IMR-90 (cell line): Measurements from ENCODE around the gene CKAP5. TPM values are rescaled to one million over a fixed set of nuclear protein-coding genes. Genes with fewer than 3 reads are reported as not detected.

Source experiments
- ATAC-seq: fragments of 200-7000 bp; cut with Tn5 transposase; 2 replicates; pipeline ENCODE4 v1.9.1; 2020; ENCODE audit warnings: low read depth, mild to moderate bottlenecking, moderate library complexity
- BruUV-seq: library from RNA; stranded (reverse); fragments of 400-500 nt; replicated peaks from 2 replicates; lab custom pipeline; 2021; lab: Mats Ljungman, UMichigan
- CTCF ChIA-PET: fragments of 300-600 bp; formaldehyde crosslinking; extraction: SDS; loops from one replicate; lab custom pipeline; 2021; ENCODE audit warnings: antibody characterized with exemption; lab: Yijun Ruan, JAX
- POLR2A ChIA-PET: fragments of 300-600 bp; sonication (Branson Sonifier 250); formaldehyde crosslinking; loops from one replicate; lab custom pipeline; 2022; ENCODE audit warnings: antibody characterized with exemption; ENCODE audit not compliant: unreplicated experiment; lab: Charles Lee
- DNase-seq: peaks from one replicate; pipeline ENCODE4 v3.0.0; 2013
- H2AFZ ChIP-seq: replicated peaks from 2 replicates; pipeline ENCODE3; 2013; ENCODE audit warnings: low read length, mild to moderate bottlenecking; ENCODE audit not compliant: poor library complexity
- H2AK5ac ChIP-seq: 2 replicates; pipeline ENCODE4 v1.6.1; 2013; ENCODE audit warnings: low read depth, low read length, inconsistent platforms
- H2AK9ac ChIP-seq: replicated peaks from 2 replicates; pipeline ENCODE3; 2013; ENCODE audit warnings: mild to moderate bottlenecking, low read depth, low read length, moderate library complexity; ENCODE audit not compliant: poor library complexity
- H2BK120ac ChIP-seq: 2 replicates; pipeline ENCODE4 v1.6.1; 2013; ENCODE audit warnings: low read depth, low read length, inconsistent platforms
- H2BK15ac ChIP-seq: 3 replicates; pipeline ENCODE4 v1.6.1; 2013; ENCODE audit warnings: low read depth, low read length, inconsistent platforms
- H2BK20ac ChIP-seq: 2 replicates; pipeline ENCODE4 v1.6.1; 2013; ENCODE audit warnings: low read depth, mild to moderate bottlenecking, inconsistent platforms, low read length, moderate library complexity
- H2BK5ac ChIP-seq: 2 replicates; pipeline ENCODE4 v1.6.1; 2013; ENCODE audit warnings: mild to moderate bottlenecking, low read depth, low read length, inconsistent platforms; ENCODE audit not compliant: poor library complexity, severe bottlenecking
- H3K14ac ChIP-seq: replicated peaks from 2 replicates; pipeline ENCODE4 v1.6.1; 2013; ENCODE audit warnings: low read depth, low read length, inconsistent platforms
- H3K18ac ChIP-seq: 2 replicates; pipeline ENCODE4 v1.6.1; 2013; ENCODE audit warnings: low read depth, low read length, control low read depth
- H3K23ac ChIP-seq: 2 replicates; pipeline ENCODE4 v1.6.1; 2013; ENCODE audit warnings: low read depth, low read length, inconsistent platforms
- H3K27ac ChIP-seq: 2 replicates; pipeline ENCODE4 v1.5.1; 2013; ENCODE audit warnings: mild to moderate bottlenecking, control low read depth, low read length; ENCODE audit not compliant: insufficient read depth
- H3K27me3 ChIP-seq: 2 replicates; pipeline ENCODE4 v1.6.1; 2013; ENCODE audit warnings: low read length; ENCODE audit not compliant: control insufficient read depth, insufficient read depth
- H3K36me3 ChIP-seq: 2 replicates; pipeline ENCODE4 v1.6.1; 2013; ENCODE audit warnings: low read length, mixed read lengths; ENCODE audit not compliant: control insufficient read depth, insufficient read depth
- H3K4ac ChIP-seq: 2 replicates; pipeline ENCODE4 v1.6.1; 2013; ENCODE audit warnings: low read depth, low read length, inconsistent platforms
- H3K4me1 ChIP-seq: 2 replicates; pipeline ENCODE4 v1.6.1; 2013; ENCODE audit warnings: low read length, mixed read lengths; ENCODE audit not compliant: control insufficient read depth, insufficient read depth
- H3K4me2 ChIP-seq: 2 replicates; pipeline ENCODE4 v1.6.1; 2013; ENCODE audit warnings: low read depth, mild to moderate bottlenecking, control low read depth, low read length, moderate library complexity
- H3K4me3 ChIP-seq: 2 replicates; pipeline ENCODE4 v1.5.1; 2013; ENCODE audit warnings: low read depth, mild to moderate bottlenecking, control low read depth, low read length, moderate library complexity; ENCODE audit not compliant: insufficient read depth
- H3K56ac ChIP-seq: 2 replicates; pipeline ENCODE4 v1.6.1; 2013; ENCODE audit warnings: low read length, inconsistent platforms; ENCODE audit not compliant: insufficient read depth; ENCODE audit errors: extremely low read depth
- H3K79me1 ChIP-seq, 2 experiments: 2 replicates each; pipeline ENCODE4 v1.6.1; 2013; ENCODE audit warnings: low read length in 2 of 2, inconsistent platforms in 1 of 2, low read depth in 1 of 2
- H3K9ac ChIP-seq: 2 replicates; pipeline ENCODE4 v1.6.1; 2013; ENCODE audit warnings: low read depth, low read length, control low read depth
- H3K9me1 ChIP-seq: 2 replicates; pipeline ENCODE4 v1.6.1; 2013; ENCODE audit warnings: low read length, inconsistent platforms; ENCODE audit not compliant: insufficient read depth
- H3K9me3 ChIP-seq: 2 replicates; pipeline ENCODE4 v1.6.1; 2013; ENCODE audit warnings: low read length; ENCODE audit not compliant: control insufficient read depth, insufficient read depth
- H4K20me1 ChIP-seq: 2 replicates; pipeline ENCODE4 v1.6.1; 2013; ENCODE audit warnings: low read length, inconsistent platforms; ENCODE audit not compliant: insufficient read depth
- H4K5ac ChIP-seq: 2 replicates; pipeline ENCODE4 v1.6.1; 2013; ENCODE audit warnings: mild to moderate bottlenecking, low read depth, low read length, control low read depth
- H4K8ac ChIP-seq, 2 experiments: 2 replicates each; pipeline ENCODE4 v1.6.1; 2013; ENCODE audit warnings: low read depth in 2 of 2, low read length in 2 of 2, control low read depth in 1 of 2, inconsistent platforms in 1 of 2
- H4K91ac ChIP-seq: 2 replicates; pipeline ENCODE4 v1.6.1; 2013; ENCODE audit warnings: low read depth, low read length, inconsistent platforms; ENCODE audit not compliant: insufficient read depth
- BHLHE40 ChIP-seq: fragments of 150-350 bp; IDR thresholded peaks from 2 replicates; pipeline ENCODE4 v1.6.1; 2016; ENCODE audit warnings: mild to moderate bottlenecking, low read depth, low read length
- CEBPB ChIP-seq: IDR thresholded peaks from 2 replicates; pipeline ENCODE4 v1.6.1; 2012; ENCODE audit warnings: low read depth, low read length, improper control_type of control experiment
- CTCF ChIP-seq: conservative IDR thresholded peaks from 2 replicates; pipeline ENCODE4 v1.5.1; 2012; ENCODE audit warnings: mild to moderate bottlenecking, low read depth, low read length, improper control_type of control experiment
- FOS ChIP-seq: fragments of 150-350 bp; IDR thresholded peaks from 2 replicates; pipeline ENCODE4 v1.6.1; 2016; ENCODE audit warnings: low read depth, low read length
- MAZ ChIP-seq: IDR thresholded peaks from 2 replicates; pipeline ENCODE4 v1.6.1; 2012; ENCODE audit warnings: low read depth, mild to moderate bottlenecking, low read length, improper control_type of control experiment, moderate library complexity, borderline replicate concordance
- NFE2L2 ChIP-seq: fragments of 150-350 bp; IDR thresholded peaks from 2 replicates; pipeline ENCODE4 v1.6.1; 2016; ENCODE audit warnings: low read depth, mild to moderate bottlenecking, low read length
- RCOR1 ChIP-seq: IDR thresholded peaks from 2 replicates; pipeline ENCODE4 v1.6.1; 2012; ENCODE audit warnings: mild to moderate bottlenecking, low read length, improper control_type of control experiment; ENCODE audit not compliant: insufficient replicate concordance
- RFX5 ChIP-seq: IDR thresholded peaks from 2 replicates; pipeline ENCODE4 v1.8.0; 2012; ENCODE audit warnings: low read depth, mild to moderate bottlenecking, low read length, moderate library complexity
- WGBS, 2 experiments: methylation state at CpG; one replicate each; pipeline versions ENCODE4 v1.1.5 to v1.1.7; 2013; ENCODE audit warnings: missing lambda C conversion rate in 2 of 2; ENCODE audit not compliant: insufficient read length in 1 of 2; ENCODE audit errors: extremely low coverage in 2 of 2; 5-methylcytosine and 5-hydroxymethylcytosine counted together
- dilution Hi-C: fragments of 300-500 bp; cut with HindIII; formaldehyde crosslinking; loops from one replicate; pipeline ENCODE4 v1.14.3; 2018; ENCODE audit warnings: low sequenced_read_pairs; ENCODE audit not compliant: unreplicated experiment
- in situ Hi-C: fragments of 300-500 bp; cut with MboI; formaldehyde crosslinking; loops from 3 replicates; pipeline ENCODE4 v1.14.3; 2019; ENCODE audit warnings: low sequenced_read_pairs, inconsistent platforms, mixed read lengths
- intact Hi-C: fragments of 100-400 bp; cut with micrococcal nuclease; formaldehyde crosslinking; loops from 2 replicates; pipeline ENCODE4 v1.10.0; 2022
- polyA plus RNA-seq, 3 experiments: library from polyadenylated mRNA; depleted of rRNA; stranded (reverse); fragments of >200 nt; gene quantifications; 2 replicates each; pipeline ENCODE4 v1.2.3, GENCODE V29; 2012; ENCODE audit warnings: low replicate concordance in 1 of 3
- total RNA-seq: library from RNA; depleted of rRNA; stranded (reverse); fragments of >200 nt; gene quantifications from 2 replicates; pipeline ENCODE4 v1.2.3, GENCODE V29; 2012

CKAP5 gene
- total and polyA plus RNA-seq, 2 of the 4 experiments (the other 2 are of a cell fraction), result 59.5 to 79.2 TPM

- H3K4me3 ChIP-seq, result no peak overlapping the region
- H3K4me1 ChIP-seq, result peaks cover 13% of the 10 kb centered on the region
- H3K9me1 ChIP-seq, result peaks cover 12% of the 10 kb centered on the region; the same call in 1 of the 2 replicates
- peaks cover 45% of the 10 kb centered on the region for H3K36me3 ChIP-seq
- no peak overlapping the region for H4K91ac ChIP-seq
- H3K27ac ChIP-seq, result no peak overlapping the region
- H3K23ac ChIP-seq, result no peak overlapping the region
- ChIA-PET CTCF (no interaction called here), POLR2A (interaction anchor here (0.9 kb wide), 1 partner anchor 841 kb away, joined by 5 read pairs; no protein-coding TSS in a partner anchor)
- H4K5ac ChIP-seq, result no peak overlapping the region
- H2AK9ac ChIP-seq, result peak overlapping the region; percentile 70
- TF ChIP-seq CEBPB (no peak), NFE2L2 (no peak), RFX5 (no peak), MAZ (no peak), CTCF (no peak), BHLHE40 (no peak), FOS (no peak), RCOR1 (no peak)
- no peak overlapping the region for H2BK20ac ChIP-seq
- no peaks in the 10 kb centered on the region for H3K27me3 ChIP-seq
- no peaks in the 10 kb centered on the region for H3K9me3 ChIP-seq
- no peak overlapping the region for H2BK5ac ChIP-seq
- in situ Hi-C loops (no loop called here), dilution Hi-C loops (no loop called here), intact Hi-C loops (no loop called here)
- H2AK5ac ChIP-seq, result no peak overlapping the region
- peaks cover 34 to 75% of the 10 kb centered on the region in 2 experiments for H3K79me1 ChIP-seq
- no peak overlapping the region for H3K4me2 ChIP-seq
- no peak overlapping the region for H3K14ac ChIP-seq
- DNase-seq, result no peak
- H3K56ac ChIP-seq, result no peak overlapping the region
- WGBS, 2 experiments, result 60% methylated on average over 1 of the region's 11 CpGs; no CpG with 5 or more reads in 1 of the 2 experiments
- BruUV-seq, result no TSS peak
- 0 out of 2 replicates have a peak, but pooled peaks cover 12% of the 10 kb centered on the region for H4K20me1 ChIP-seq
- no peak overlapping the region for H3K9ac ChIP-seq
- no peak overlapping the region for H3K18ac ChIP-seq
- no peak overlapping the region for H3K4ac ChIP-seq
- H2AFZ ChIP-seq, result no peak overlapping the region
- H4K8ac ChIP-seq, result no peak overlapping the region
- H2BK15ac ChIP-seq, result no peak overlapping the region
- no peak overlapping the region for H2BK120ac ChIP-seq
- no peak for ATAC-seq
Measured at GRCh38 chr11:46696212-46696558, 149.9 kb downstream of the CKAP5 start.
